NOMO-1 treated with dmso at 0.1 percent for 144 hours (cell line): ENCODE measurements around the gene IRF5.

Source experiments
- DNase-seq: peaks from one replicate; lab custom pipeline; 2025; ENCODE audit not compliant: unreplicated experiment; lab: John Stamatoyannopoulos, UW

The IRF5 gene

GRCh38 chr7:128919881-128920799, 17.6 kb upstream of the IRF5 start:
- no peak for DNase-seq

- DNase-seq: no peak
These were observed 16.7 kb upstream of the IRF5 start for GRCh38 chr7:128920913-128921582.

GRCh38 chr7:128921866-128922440, 15.8 kb upstream of the IRF5 start:
- no peak for DNase-seq

- no peak for DNase-seq
These were observed 15.0 kb upstream of the IRF5 start for GRCh38 chr7:128922496-128923410.

- no peak for DNase-seq
These were observed 14.3 kb upstream of the IRF5 start for GRCh38 chr7:128923411-128923800.

GRCh38 chr7:128924707-128925588, 12.8 kb upstream of the IRF5 start:
- no peak for DNase-seq

GRCh38 chr7:128928159-128928813, 9.4 kb upstream of the IRF5 start:
- no peak for DNase-seq

GRCh38 chr7:128928882-128929788, 8.6 kb upstream of the IRF5 start:
- no peak for DNase-seq

- DNase-seq: no peak
These were observed 6.4 kb upstream of the IRF5 start for GRCh38 chr7:128931190-128931798.

- no peak for DNase-seq
These were observed 5.5 kb upstream of the IRF5 start for GRCh38 chr7:128931965-128932861.

- no peak for DNase-seq
These were observed 4.9 kb upstream of the IRF5 start for GRCh38 chr7:128932862-128933179.

- DNase-seq: no peak
These were observed 4.4 kb upstream of the IRF5 start for GRCh38 chr7:128933180-128933891.

- DNase-seq: no peak
These were observed 3.1 kb upstream of the IRF5 start for GRCh38 chr7:128934361-128935341.

GRCh38 chr7:128935342-128935730, 2.4 kb upstream of the IRF5 start:
- DNase-seq: no peak

GRCh38 chr7:128936798-128937197, 929 bp upstream of the IRF5 start:
- DNase-seq: no peak
